Measurements from ENCODE around the gene FLNC.

GRCh38 chr7:128881458-128882125 is 51.4 kb downstream of the FLNC start:
- no peak for TF ChIP-seq CTCF (IDR thresholded peaks at IDR 0.05; ENCODE audit: poor library complexity)
- TF ChIP-seq EZH2 (IDR thresholded peaks at IDR 0.05; ENCODE audit: borderline replicate concordance): no peak

All from hepatocyte (in vitro differentiated cells).